GM19035 (cell line): ENCODE results near the gene EFCAB10.

Experiments used
- ATAC-seq: cut with Tn5 transposase; IDR thresholded peaks from one replicate; pipeline ENCODE4 v1.9.1; 2021; ENCODE audit not compliant: unreplicated experiment

EFCAB10 gene, protein sequence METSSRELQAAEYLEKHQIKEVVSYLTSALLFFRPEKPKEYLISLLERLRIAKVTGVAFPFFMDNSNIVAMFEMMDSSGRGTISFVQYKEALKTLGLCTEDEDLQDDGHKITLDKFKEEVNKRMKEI

DNA sequence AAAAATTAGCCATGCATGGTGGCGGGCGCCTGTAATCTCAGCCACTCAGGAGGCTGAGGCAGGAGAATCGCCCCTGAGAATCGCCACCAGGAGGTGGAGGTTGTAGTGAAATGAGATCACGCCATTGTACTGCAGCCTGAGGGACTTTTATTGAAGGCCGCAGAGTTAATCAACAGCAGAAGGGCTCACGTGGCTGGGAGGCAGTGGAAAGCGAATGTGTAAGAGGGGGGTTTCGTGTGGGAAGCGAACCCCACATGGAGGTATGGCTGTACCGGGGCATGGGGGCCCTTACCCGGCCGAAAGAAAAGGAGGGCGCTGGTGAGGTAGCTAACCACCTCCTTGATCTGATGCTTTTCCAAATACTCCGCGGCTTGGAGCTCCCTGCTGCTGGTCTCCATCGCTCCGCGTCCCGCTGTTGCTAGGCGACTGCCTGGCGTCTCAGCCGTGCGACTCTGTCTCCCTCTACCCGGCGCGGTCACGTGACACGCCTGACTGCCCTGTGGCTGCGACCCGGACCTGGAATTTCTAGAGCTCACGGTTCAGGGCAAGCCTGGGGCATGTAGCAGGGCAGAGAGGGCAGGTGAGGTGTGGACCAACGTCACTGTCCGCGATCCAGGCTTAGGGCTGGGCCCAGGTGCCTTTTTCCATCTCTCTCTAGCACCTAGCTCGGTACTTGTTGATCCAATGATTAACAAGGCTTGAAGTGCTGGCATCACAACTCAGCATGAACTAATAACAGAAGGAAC lies at the start of gene EFCAB10:
TSS of gene EFCAB10 (minus strand) at position 428 of the 746 bp plus-strand sequence. CDS start at position 398, 30 bp downstream.
- ATAC-seq: peak; percentile 80

DNA sequence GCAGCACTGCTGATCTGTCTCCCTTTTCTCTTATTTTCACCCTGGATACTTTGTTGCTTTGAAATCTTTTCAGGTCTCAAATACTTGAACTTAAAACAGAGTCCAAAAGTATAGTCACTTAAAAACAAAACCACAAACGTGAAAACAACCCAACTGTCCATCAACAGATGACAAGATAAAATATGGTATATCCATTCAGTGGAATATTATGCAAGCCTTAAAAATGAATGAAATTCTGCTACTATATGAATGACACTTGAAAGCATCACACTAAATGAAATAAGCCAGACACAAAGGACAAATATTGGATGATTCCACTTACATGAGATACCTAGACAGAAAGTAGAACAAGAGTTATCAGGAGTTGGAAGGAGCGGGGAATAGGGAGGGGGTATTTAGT lies 44.7 kb upstream of the EFCAB10 start:
- ATAC-seq: no peak

DNA sequence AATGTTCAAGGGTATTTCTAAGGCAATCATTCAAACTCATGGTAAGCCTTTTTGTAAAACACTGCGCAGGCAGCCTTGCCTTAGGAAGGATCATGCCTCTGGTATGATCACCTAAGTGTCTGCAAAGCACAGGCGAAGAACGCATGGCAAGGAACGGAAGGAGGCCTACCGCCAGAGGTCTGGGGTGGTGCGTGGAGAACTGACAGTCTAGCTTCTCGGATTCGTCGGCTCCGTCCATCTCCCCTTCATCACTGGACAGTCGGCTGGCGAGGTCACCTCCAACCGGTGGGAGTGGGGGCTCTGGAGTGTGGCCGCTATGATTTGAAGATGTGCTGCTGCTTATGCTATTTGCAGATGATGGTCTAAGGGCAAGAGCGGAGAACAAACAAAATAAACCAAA lies 42.6 kb upstream of the EFCAB10 start:
- ATAC-seq: no peak

DNA sequence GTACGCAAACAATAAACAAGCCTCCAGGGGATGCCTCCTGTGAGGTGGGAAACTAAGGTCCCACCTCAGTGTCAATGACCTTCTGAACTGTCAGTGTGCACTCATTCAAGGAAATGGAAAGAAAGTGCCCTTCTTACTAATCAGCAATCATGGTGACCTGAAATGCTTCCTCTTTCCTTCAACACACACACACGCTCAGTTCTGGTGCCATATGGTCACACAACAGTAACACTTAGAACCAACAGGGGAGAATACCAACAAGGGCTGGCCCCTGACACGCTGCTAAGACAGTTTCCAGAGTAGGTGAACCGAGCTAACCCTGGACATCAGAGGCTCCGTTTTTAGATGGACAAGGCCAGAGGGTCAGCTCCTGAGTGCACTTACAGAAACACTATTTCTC lies 42.1 kb upstream of the EFCAB10 start:
- no peak for ATAC-seq

DNA sequence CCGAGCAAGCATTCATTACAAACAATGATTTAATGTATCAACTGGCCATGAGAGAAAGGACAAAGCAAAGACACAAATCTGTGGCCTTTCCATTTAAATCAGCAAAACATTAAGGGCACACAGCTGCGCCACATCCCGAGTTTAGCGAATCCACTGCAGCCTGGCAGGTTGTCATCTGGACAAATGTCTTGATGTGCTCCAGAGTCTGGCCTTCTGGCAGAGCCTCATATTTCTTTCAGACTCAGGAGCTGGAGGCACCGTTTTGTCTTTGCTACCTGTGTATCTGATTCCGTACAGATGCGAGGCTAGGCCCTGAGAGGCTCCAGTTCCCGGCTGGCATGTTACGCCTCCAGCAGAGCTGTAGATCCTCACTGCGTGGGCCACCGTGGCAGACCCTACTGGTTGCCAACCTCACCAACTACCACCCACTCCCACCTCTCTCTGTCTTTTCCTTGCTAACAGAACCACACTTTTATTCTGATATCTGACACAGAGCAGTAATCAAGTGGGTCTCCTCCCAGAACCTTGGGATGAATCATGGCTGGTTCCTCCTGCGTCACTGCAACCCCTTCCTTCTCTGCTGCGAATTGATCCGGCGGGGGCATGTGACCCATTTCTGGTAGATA lies 40.9 kb upstream of the EFCAB10 start:
- ATAC-seq: no peak

DNA sequence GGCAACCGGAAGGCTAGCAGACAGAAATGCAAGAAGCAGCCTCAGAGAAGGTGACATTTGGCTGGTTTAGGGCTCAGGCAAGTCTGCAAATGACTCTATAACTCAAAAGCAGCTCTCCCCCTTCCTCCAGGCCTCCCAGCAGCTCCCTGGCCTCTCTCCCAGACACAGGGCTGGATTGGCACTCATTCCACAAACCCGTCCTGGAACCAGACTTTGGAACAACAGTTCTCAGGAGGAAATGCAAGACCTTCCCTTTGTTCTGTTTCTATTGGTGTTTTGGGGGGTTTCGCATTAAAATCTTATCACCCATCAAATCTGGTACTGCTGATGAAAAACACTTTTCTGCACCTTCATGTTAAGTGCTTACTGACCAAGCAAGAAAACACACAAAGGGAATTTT lies 40.3 kb upstream of the EFCAB10 start:
- no peak for ATAC-seq

DNA sequence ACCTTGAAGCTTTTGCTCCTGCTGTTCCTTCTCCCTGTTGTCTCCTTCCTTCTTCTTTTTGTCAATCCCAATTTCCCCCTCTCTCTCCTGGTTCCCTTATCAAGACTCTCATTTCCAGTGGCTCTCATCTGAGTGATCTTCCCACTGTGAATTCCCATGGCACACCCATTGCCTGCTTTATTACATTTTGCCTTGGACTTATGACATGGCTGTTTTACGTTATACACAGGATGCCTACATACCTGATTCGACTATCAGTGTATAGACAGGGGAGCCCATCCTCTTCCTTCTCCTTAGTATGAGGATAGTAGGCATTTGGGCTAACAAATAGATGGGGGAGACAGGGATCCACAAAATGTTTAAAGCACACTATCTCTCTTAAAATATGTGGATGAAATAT lies 39.9 kb upstream of the EFCAB10 start:
- no peak for ATAC-seq

DNA sequence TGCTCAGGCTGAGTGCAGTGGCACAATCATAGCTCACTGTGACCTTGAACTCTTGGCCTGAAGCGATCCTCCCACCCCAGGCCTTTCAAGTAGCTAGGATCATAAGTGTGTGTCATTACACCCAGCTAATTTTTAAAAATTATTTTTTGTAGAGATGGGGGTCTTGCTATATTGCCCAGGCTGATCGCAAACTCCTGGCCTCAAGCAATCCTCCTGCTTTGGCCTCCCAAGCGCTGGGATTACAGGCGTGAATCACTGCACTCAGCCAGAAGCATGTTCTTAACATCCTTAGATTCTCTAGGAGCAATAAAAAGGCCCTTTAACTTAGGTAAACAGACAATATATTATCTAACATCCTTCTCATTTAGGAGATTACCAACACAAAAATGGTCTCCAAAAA lies 38.3 kb upstream of the EFCAB10 start:
- no peak for ATAC-seq

DNA sequence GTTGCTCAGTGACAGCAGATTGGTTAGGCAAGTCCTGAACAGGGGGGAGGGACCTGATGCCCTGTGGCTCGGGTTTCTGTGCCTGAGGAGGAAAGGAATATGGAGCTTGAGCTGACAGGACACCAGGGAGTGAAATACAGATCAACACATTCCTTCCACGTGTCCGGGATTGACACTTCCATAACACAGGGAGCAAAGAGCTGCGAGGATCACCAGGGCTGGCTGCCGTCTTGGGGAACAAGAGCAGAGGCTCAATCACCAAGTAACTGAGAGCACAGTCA lies 36.7 kb upstream of the EFCAB10 start:
- ATAC-seq: no peak

DNA sequence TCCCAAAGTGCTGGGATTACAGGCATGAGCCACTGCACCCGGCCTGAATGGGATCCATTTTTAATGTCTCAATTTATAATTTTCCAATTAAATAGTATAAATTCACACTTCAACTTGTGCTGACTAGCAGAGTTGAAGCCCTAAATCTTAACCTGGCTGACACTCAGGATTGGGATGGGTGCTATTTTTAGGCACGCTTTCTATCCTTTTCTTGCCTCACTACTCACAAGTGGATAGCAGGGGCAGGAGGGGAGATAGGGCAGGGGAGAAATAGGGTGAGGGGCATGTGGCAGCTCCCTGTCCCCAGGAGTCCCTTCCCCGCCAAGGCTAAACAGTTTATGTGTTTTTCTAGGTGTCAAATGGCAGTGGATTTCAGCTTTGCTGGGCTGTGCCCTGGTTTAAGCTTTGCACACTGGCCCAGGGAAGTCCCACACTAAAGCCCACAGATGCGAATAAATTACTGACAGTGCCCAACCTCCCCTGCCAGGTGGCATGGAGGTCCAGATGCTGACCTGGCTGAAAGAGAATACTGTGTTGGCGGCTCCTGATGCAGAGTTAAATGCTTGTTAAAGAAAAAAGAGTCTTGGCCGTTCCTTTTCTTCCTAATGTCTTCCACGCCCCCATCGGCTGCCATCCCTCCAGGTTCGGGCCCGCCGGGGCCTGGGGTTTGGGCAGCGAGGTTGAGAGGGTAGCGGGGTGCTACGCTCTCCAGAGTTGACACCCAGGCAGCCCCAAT lies 36.2 kb upstream of the EFCAB10 start:
- no peak for ATAC-seq

DNA sequence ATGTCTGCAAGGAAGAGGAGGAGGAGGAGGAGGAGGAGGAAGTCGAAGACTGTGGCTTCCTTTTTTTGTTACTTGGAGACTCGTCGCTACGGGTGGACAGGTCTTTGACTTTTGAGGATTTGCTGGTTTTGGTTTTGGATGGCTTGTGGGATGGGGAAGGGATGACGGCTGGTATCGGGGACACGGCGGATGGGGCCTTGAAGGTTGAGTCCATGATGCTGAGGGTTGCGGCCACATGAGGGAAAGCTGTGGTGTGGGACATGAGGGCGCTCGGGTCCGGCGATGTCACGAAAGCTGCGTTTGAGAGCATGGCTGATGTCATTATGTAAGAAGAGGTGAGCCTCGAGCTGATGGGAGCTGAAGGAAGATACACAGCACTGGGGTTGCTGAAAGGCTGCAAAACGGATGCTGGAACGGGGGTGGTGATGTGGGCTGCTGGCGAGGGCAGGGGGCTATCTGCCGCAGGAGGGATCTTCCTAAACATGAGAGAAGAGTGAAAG lies 33.1 kb upstream of the EFCAB10 start:
- ATAC-seq: no peak

DNA sequence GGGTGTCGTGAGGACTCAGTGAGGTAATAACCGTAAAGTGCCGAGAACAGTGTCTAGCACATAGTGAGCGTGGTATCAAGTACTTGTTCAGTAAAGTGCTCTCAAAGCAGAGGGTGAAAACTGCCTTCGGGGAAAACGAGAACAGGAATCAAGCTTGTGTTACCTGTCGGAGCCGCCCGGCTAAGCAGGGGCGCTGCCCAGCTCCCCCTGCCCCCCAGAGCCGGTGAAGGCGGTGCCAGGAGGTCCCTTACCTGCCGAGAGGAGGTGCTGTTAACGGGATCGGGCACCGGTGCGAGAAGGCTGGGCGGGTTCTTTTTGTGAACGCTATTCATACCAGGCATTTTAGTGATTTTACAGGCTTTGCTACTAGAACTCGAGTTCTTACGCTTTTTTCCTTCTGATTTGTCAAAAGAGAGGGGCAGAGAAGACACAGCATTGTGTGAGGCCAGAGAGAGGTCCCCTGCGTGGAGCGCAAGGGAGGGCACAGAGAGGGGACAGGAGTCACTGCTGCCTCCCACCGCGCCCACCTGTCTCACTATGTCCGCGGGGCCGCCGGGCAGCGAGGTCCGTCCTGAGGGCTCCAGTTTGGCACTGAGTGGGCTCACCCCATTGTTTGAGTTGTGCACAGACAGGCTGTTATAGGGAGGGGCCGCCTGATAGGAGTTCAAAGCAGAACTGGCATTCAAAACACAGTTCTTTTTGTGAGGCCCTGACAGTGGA lies 32.5 kb upstream of the EFCAB10 start:
- no peak for ATAC-seq

DNA sequence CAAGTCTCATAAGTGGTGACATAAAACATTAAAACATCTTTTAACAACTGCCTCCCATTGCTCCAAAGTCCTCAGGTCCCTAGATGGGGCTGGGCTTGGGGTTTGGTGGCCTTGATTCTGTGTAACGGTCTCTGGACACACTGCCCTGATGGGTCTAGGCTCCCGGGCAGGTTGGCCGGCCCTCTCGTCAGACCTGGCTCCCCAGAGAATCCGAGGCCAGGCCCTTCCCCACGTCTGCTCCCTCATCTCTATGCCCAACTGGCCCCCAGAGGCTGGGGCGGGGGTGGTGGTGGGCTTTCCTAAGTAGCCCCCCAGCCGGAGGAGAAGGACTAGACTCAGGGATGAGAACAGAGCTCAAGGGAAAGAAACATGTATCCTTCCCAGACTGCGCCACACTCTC lies 31.5 kb upstream of the EFCAB10 start:
- ATAC-seq: no peak

DNA sequence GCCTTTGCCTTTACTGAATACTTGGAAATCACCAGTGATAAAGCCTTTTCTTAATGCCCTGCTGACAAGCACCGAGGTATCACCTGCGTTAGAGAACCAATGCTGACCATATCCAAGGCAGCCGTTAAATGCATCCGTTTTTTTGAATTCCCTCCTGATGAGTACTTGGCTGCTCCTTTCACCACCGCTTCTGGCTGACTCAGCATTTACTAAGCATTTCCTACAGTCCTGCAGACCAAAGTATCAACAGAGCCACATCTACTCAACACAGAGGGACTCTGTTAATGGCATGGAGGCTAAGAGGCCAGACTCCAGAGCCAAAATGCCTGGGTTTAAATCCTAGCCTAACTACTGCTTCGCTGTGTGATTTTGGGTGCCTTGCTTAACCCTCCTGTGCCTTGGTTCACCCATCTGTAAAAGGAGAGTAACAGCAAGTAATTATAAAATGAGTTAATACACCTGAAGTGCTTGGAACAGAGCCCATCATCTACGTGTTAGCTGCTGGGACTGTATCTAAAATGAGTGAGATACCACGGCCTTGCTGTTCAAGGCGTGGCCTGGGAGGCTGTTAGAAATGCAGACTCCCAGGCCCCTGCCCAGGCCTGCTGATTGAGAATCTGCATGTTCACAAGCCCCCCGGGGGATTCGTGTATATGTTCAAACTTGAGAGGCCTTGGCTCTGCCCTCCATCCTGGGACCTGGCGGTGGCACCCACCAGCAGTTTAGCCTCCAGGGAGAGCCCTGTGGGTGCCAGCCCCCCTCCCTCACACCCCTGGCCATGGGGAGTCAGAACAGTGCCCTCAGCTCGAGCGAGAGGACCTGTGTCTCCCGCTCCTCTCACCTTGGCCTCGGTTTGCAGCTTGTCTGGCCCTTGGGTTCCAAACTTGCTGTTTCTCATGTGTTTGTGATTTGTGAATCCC lies 30.8 kb upstream of the EFCAB10 start:
- ATAC-seq: no peak

DNA sequence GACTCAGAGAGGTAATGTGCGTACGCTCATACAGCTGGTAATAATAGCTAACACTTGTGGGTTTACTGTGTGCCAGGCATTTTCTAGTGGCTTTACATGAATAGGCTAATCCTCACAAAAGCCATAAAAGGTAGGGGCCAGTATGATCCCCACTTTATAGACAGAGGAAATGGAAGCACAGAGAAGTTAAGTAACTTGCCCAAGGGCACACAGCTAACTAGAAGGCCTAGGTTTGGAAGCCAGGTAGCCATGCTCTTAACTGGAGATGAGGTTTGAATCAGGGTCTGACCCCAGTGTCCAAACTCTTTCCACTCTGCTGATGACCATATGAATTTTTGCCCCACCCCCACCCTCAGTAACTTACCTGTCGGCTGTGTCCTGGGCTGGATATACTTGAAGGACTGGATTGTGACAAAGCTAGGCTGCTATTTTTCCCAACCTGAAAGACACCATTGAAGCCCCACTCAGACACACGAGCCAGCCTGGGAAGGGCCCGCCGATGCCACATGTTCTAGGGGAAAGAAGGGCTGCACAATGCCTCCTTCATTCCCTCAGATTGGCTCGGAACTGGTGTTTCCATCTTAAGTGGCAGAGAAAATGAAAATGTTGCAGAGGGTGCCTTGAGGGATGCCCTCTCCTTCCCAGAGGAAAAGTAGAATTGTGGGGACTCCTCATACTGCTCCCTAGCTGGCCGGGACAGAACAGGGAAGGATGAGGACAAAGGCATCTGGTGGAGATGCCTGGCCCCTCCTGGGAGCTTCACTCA lies 29.1 kb upstream of the EFCAB10 start:
- no peak for ATAC-seq

DNA sequence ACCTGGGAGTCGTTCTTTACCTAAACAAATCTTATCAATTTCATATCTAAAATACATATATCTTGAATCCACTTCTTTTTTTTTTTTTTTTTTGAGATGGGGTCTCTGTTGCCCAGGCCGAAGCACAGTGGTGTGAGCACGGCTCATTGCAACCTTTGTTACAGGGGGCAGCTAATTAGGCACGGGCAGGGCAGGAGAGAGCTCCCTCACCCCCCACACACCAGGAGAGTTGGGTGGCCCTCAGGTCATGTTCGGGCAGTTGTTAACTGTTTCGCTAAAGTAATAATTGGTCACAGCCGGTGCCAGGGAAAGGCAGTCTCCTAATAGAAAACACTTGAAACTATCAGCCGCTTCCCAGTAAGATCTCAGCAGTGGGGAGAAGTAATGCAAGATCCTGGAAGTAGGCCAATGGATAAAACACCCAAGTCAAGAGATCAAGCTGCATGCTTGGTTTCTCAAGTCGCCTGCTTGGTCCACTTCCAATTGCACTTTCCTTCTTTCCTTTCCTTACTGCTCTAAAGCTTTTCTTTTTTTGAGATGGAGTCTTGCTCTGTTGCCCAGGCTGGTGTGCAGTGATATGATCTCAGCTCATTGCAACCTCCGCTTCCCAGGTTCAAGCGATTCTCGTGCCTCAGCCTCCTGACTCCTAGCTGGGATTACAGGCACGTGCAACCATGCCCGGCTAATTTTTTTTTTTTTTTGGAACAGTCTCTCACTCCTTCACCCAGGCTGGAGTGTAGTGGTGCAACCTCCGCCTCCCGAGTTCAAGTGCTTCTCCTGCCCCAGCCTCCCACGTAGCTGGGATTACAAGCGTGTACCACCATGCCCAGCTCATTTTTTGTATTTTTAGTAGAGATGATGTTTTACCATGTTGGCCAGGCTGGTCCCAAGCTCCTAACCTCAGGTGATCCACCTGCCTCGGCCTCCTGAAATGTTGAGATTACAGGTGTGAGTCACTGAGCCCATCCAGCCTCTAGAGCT lies 21.3 kb upstream of the EFCAB10 start:
- ATAC-seq: no peak

DNA sequence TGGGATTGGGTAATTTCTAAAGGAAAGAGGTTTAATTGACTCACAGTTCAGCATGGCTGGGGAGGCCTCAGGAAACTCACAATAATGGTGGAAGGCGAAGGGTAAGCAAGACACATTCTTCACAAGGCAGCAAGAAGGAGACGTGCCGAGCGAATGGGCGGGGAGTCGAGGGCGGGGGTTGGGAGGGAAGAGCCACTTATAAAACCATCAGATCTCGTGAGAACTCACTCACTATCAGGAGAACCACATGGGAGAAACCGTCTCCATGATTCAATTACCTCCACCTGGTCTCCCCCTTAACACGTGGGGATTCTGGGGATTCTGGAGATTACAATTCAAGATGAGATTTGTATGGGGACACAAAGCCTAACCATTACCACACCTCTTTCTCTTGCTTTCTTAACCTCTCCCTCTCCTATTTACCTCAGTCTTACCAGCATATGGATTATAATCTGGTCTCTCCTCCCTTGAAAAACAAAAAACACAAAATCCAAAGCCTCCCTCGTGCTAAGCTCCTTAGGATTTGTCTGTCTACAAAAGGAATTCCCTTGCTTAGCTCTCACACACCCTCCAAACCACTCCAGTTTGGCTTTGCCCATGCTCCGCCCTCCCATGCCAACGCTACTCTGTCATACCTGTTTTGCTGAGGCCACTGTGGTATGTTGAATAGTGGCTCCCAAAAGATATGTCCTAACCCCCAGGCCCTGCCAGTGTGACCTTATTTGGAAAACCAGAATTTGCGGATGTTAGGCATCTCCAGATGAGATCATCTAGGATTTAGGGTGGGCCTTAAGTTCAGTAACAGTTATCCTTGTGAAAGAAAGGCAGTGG lies 19.6 kb upstream of the EFCAB10 start:
- ATAC-seq: no peak
